Activated CD8-positive, alpha-beta memory T cell treated with anti-CD3 and anti-CD28 coated beads for 4 hours (primary cell): Measurements from ENCODE around the gene SCGB3A1.

Source experiments
- DNase-seq, 2 donors: peaks; one replicate each; pipeline ENCODE4 v3.0.0-alpha.2; 2020; ENCODE audit warnings: low read depth in 2 of 2

SCGB3A1 gene, protein sequence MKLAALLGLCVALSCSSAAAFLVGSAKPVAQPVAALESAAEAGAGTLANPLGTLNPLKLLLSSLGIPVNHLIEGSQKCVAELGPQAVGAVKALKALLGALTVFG

DNA sequence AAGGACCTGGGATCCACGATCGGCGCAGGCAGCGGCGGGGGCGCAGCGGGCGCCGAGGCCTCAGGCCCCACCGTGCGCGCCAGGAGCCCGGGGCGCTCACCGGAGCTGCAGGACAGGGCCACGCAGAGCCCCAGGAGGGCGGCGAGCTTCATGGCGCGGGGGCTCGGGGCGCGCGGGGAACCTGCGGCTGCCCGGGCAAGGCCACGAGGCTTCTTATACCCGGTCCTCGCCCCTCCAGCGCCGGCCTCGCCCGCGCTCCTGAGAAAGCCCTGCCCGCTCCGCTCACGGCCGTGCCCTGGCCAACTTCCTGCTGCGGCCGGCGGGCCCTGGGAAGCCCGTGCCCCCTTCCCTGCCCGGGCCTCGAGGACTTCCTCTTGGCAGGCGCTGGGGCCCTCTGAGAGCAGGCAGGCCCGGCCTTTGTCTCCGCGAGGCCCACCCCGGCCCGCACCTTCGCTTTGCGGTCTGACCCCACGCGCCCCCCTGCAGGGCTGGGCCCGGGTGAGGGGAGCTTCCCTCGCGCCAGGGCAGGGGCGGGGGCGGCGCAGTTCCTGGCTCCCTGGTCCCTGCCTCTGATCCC is at the start of gene SCGB3A1:
TSS of gene SCGB3A1 (minus strand) at position 189 of the 577 bp plus-strand sequence. CDS start at position 152, 37 bp downstream.
- no peak for DNase-seq

DNA sequence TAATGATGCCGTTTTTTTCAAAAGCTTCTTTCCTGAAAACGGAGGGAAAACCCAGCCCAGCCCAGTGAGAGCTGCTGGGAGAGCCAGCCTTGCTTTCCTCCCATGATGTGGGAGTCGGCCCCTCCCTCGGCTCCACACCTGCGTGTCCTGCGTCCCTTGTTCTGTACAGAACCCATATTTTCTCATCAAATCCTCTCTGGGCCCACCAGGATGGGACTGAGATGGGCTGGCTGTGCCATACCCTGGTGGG is 49.2 kb upstream of the SCGB3A1 start:
- DNase-seq = no peak

DNA sequence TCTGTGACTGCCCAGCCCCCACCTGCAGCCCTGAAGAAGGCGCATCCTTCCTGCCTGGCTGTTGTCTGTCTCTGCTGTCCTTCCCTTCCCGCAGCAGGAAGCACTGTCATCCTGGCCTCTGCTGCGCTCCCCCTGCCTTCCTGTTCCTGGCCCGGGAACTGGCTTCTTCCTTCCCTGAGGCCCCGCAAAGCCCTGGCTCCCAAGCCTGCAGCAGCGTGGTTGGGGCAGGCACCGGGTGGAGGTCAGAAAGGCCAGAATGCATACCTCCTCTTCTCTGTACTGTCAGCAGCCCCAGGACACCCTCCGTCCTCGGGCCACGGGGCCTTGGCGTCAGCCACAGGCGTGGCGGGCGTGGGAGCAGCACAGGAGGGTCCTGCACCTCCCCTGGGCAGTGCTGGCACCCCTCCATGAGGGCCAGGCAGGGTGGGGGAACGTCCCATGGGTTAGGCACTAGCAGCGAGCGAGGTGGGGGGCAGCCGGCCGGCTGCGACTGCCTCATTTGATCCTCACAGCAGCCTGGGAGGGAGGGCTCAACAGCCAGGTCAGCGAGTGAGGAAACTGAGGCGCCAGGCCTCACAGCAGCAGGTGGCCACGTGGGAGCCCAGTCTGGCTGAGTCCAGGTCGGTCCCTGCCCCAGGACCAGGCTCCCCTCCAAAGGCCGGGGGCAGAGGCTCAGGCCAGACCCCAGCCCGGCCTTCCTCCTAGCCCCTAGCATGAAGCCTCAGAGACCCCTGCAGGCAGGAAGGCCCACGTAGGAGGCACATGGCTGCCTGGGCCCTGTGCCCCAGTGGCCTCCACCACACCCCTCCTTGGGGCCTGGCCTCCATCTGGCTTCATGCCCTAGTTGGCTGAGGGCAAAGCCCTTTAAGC is 48.7 kb upstream of the SCGB3A1 start:
- DNase-seq = no peak

DNA sequence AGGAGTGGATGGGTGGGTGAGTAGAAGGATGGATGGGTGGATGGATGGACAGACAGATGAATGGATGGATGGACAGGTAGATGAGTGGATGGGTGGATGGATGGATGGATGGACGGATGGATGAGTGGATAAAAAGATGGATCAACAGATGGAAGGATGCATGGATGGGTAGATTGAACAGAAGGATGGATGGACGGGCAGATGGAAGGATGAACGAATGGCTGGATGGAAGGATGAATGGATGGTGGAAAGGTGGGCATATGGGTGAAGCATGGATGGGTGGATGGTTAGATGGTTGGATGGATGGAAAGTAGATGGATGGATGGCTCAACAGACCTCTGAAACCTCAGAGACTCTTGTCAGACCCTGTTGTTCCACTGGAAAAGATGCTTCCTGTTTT is 48.0 kb upstream of the SCGB3A1 start:
- DNase-seq = no peak

DNA sequence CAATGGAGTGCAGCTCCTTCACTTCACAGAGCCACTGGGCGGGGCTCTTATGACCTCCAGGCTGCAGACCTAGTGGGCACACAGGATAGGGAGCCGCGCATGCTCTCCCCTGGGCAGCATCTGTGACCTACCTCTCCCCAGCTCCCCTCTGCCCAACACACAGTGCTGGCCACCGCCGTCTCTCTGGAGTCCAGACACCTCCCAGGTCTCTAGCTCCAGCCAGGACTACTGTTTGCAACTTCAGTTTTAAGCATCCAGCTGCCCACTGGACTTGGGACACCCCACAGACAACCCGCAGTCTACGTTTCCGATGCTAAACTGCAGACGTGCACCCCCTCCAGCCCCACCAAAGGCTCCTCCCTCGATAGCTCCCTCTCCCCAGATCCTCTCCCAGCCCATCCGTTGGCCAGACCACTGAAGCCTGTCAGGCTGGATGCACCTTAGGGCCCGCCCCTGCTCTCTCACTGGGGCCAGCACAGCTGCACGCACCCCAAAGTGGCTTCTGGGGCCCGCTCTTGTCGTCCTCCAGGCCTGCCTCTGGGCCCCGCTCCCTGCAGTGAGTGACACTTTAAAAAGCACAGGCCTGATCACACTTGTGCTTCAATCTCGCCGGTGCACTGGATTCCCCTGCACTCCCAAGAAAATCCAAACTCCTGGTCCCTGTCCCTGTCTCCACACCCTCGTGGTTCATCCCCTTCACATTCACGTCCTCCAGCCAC is 46.8 kb upstream of the SCGB3A1 start:
- DNase-seq = no peak

DNA sequence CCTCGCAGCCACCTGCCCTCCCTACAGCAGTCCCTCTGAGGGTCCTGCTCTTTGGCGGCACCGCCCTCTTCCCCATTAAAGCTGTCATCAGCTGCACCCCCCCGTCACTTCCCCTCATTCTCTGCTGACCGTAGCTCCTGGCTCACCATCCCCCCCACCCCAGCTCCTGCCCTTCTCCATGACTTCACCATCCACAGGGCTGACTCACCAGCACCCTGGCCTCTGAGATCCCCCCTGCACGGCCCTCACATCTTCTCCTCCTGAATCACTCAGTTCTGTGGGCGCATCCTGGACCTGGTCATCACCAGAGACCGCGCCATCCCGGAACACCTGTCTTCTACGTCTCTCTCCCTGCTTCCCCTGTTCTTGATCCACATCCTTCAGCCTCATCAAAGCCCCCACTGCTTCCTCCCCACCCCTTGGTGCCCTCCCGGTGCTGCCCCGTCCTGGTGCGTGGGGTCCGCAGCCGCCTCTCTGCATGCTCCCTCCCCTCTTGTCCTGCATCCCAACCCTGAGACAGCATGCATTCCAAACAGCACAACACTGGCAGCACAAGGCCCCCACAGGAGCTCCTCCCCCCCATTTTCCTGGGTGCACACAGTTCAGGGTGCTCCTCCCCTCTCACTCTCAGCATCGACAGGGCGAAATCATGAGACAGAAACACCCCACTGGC is 45.2 kb upstream of the SCGB3A1 start:
- DNase-seq = no peak

DNA sequence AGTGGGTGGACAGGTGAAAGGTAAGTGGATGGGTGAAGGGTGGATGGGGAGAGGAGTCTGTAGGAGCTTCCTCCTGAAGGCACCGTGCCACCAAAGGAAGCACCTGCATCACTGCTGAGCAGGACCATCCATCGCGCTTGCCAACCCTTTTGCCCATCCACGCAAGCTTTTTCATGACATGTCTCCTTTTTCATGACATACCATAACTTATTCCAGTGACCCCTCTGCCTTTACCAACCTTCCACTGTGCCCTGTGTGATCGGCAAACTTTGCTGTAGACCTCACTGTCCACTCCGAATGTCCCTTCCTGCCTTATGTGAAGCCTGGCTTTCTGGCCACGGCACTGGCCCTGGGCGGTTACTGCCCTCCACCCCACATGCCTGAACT is 44.7 kb upstream of the SCGB3A1 start:
- DNase-seq = no peak

DNA sequence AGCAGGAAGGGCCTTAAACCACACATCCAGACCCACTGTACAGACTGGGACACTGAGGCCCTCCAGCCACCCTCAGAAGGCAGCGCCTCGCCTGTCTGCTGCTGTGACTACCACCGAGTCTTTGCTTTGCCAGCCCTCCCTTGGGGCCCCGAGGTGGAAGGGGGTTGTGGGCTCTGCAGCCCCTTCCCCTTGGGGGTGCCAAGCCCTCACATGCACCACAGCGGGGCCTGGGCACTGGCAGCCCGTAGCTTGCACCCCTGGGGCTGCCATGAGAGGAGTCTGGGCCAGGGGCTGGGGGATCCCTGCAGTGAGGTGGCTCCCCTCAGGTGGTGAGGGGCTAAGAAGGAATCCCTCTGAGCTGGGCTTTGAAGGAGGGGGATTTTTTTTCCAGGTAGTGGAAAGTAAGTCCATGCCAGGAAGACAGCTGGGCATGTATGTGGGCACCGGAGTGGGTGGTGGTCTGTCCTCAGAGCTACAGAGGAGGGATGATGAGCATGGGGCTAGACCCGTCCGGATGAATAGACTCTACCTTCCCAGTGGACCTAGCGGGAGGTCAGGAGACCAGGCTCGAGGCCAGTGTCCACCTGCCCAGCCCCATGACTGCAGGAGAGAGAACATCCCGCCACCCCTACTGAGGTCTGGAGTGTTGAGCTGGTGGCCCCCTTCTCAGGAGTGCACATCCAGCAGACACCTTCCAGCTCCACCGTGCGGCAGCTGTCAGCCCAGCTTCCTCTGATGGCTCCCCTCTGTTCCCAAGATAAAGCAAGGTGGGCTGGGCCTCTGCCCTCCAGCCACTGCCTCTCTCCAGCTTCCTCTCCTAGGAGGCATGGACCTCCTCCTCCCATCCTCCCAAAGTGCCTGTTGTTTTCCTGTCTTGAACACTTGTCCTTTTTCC is 42.2 kb upstream of the SCGB3A1 start:
- DNase-seq = no peak

DNA sequence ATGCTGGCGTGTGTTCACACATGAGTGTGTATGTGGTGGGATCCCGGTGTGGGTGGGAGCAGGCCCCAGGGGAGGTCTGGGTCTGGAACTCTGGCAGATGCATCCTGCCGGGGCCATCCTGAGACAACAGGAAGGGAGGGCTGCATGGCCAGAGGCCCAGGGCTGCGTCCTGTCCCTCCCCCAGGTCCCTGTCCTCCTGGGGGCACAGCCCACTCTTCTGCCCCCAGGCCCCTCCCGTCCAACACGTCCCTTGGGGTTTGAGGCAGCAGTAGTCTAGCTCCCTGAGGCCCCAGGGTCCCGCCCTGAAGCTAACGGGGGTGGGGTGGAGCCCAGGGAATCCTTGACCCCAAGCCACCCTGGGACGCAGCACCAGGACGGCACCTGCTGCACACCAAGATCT is 41.5 kb upstream of the SCGB3A1 start:
- DNase-seq = no peak

DNA sequence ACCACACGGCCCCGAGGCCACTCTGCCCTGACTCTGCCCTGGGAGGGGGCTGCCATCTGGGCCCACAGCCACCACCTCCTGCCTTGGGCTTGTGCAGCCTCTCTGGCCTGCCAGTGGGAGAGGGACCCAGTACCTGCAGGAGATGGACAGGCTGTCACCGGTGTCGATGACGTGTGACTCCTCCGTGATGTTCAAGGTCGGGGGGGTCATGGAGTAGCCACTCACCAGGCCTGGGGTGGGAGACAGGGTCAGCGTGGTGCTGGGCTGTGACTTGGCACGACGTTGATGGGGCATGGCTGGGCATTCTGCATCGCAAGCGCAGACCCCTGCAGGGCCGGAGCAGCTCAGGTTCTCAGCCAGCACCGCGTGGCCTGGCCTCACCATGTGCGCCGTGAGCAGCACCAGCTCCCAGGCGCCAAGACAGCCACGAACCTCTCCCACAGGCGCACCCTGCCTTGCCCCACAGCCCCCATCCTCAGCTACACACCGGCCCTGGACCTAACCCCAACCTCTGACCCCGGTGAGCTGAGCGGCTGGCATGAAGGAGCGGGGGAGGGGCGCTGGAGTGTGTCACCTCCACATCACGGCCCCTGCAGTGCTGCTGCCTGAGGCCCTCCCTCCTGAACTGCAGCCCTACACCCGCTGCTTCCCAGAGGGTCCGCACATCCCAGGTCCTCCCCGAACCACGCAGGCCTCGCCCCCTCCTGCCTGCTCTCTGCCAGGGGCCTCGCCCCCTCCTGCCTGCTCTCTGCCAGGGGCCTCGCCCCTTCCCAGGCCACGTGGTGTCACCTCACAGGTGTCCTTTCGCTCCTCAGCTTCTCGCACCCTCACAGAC is 40.5 kb upstream of the SCGB3A1 start:
- DNase-seq = no peak

DNA sequence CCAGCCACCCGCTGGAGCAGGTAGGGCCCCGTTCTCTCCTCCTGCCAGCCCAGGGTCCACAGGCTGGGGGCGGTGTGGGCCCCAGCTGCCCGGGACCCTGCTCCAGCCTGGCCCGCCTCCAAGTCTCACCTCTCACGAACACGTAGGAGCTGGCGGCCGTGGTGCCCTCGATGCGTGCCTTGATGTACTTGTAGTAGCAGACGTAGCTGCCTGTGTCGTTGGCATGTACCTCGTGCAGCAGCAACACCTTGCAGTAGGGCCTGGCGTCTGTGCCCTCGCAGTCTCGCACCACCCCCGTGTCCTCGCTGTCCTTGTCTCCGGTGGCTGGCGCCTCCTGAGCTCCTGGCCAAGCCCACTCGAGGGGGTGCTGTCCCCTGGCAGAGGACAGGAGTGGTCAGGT is 39.1 kb upstream of the SCGB3A1 start:
- DNase-seq = no peak

DNA sequence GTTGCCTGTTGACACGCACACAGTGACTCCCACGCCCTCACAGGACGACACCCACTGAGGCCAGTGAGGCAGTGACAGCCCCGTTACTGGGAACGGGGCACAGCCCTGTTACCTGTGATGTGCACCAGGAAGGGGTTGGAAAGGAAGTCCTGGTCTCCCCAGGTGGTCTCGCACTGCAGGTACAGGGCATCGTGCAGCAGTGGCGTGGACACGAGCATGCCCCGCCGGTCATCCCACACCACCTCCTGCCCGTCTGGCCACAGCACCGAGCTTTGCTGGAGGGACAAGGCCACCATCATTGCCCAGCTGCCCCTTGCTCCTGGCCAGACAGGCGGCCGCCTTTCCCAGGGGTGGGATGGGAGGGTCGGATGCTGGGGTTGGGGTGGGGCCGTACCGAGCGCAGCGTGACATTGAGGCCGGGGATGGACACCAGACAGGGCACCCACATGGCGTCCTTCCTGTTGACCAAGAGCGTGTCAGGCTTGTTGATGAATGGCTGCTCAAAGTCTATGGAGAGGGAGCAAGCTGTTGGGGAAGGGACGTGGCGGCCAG is 38.6 kb upstream of the SCGB3A1 start:
- no peak for DNase-seq

DNA sequence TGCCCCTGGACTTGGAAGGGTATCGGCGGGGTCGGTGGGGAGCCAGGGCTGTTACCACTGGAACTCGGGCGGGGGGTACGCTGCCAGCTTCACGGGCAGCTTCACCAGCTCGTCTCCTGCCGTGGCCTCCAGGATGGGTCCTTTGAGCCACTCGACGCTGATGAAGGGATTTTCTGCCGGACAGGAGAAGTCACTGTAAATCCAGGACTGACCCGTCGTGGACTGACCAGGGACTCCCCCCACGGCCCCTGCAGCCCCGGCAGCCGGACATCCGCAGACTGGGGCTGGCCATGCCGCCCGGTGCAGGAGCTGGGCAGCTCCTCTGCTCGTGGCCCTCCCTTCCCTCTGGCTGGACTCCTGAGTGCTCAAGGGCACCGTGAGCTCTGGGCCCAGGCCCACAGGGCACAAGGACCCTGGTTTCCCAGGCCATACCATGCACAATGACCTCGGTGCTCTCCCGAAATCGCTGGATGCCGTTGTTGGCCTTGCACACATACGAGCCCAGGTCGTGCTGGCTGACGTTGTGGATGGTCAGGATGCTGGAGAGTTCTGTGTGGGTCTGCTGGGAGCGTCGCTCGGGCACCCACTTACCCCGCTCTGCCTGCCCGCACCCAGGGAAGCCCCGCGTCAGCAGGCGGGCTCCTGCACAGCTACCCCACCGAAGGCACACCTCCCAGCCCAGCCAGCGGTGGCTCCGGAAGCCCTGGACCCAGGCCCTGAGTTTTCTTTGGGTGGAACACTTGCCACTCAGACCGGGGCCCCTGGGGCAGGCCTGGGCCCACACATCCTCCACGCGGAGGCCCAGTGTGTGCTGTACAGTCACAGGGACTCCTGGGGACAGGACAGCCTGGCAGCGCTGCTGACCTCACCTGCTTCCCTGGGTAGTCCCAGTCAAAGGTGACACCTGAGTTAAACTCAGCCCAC is 37.8 kb upstream of the SCGB3A1 start:
- no peak for DNase-seq

DNA sequence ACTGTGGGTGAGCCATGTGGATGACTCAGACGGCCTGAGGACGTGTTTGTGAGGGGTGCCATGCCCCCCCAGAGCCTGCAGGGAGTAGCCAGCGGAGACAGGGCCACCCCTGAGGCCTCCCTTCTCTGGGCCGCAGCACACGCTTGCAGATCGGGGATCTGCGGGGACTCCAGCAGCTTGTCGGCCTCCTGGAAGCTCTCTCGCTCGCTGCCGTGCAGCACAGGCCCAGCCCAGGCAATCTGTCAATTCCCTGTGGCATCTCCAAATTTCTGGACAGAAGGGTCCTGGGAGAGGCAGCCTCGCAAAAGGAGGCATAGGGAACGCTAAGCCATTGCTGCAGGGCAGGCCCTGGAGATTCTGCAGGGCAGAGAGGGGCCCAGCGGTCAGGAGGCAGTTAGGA is 36.9 kb upstream of the SCGB3A1 start:
- no peak for DNase-seq

DNA sequence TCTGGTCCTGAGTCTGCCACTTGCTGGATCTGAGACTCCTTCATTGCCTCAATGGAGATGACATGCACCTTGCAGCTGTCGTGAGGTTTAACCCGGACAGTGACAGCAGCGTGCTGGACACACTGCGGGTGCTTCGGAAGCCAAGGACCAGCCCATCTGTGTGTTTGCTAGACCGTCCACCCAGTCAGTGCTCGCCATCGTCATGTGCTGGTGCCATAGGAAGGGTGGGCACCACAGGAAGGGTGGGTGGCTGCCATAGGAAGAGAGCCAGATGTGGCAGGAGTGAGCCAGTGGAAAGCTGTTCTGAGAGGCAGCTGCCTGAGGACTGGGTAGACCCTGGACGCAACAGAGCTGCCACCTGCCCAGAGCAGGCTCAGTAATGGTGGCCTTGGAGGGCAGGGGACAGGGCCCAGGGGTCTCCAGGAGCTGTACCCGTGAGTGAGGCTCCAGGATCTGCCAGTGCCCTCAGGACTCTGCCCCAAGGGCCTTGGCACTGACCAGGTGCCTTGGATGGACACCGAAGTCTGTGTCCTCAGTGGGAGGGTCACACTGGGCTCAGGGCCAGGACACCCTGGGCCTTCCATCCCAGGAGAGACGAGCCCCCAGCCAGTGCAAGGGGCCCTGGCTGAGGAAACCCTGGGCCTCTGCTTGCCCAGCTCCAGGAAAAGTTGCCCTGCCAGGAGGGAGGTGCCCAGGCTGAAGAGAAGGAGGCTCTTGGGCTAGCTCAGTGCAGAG is 36.3 kb upstream of the SCGB3A1 start:
- DNase-seq = no peak

DNA sequence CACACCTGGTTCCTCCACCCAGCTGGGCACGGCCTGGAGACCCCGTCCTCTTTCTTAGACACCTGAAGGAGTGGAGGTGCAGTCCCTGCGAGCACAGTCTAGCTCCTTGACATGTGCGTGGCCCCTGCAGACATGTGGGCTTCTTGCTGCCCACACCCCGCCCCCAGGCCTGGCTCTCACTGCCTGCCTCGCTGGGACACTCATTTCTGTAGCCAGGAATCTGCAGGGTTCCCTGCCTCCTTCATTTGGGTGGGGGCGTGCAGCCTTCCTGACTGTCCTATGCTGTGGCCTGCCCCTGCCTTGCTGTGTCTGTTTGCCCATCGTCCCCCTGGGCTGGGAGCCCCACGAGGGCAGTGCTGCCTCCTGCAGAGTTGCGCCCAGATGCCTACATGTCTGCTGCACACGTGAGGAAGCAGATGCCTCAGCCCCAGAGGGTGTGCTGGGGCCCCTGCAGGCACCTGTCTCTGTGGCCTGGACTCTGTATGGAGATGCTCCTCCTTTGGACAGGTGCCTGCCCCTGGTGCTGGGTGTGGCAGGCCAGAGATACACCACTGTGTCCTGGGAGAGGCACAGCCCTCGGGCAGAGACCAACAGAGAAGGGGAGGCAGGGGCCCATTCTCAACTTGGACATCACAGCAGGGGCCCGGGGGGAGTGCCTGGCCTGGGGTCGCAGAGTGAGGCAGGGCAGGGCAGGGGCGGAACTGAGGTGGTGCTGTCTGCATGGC is 35.5 kb upstream of the SCGB3A1 start:
- no peak for DNase-seq

DNA sequence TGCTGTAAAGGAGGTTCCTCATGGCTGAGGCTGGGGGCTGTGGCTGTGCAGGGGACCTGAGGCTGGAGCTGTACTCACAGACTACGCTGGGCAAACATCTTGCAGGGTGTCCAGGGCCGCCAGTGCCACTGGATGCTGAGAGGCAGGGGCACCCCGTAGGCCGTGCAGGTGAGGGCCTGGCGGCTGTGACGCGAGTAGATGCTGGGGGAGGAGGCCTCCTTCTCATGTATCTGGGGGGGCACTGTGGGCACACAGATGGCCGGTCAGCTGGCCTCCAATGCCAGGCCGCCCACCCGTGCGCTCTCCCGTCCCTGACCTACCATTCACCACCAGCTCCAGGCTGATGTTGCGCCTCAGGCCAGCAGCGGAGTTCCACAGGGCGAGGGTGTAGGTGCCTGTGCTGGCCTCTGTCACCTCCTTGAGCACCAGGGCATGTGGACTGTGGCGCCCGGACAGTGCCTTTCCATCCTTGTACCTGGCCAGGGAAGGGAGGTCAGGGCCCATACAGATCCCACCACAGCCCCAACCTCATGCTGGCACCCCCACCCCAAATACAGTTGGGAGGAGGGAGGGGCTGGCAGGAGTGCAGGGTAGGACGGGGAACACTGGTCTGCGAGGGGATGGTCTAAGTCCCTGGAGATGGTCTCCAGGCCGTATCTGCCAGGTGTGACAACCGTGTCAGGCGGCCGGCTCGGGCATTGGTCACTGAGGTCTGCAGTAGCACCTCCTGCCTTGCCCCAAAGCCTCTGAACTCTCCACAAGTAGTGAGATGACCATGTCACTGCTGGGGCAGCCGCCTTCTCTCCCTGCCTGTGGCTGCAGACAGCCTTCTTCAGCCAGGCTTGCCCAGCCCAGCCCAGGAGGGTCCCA is 34.7 kb upstream of the SCGB3A1 start:
- no peak for DNase-seq
